Measurements from ENCODE around the gene YAP1.

GRCh38 chr11:102256251-102256650, 146.0 kb downstream of the YAP1 start:
- TF ChIP-seq, protein P1, sequence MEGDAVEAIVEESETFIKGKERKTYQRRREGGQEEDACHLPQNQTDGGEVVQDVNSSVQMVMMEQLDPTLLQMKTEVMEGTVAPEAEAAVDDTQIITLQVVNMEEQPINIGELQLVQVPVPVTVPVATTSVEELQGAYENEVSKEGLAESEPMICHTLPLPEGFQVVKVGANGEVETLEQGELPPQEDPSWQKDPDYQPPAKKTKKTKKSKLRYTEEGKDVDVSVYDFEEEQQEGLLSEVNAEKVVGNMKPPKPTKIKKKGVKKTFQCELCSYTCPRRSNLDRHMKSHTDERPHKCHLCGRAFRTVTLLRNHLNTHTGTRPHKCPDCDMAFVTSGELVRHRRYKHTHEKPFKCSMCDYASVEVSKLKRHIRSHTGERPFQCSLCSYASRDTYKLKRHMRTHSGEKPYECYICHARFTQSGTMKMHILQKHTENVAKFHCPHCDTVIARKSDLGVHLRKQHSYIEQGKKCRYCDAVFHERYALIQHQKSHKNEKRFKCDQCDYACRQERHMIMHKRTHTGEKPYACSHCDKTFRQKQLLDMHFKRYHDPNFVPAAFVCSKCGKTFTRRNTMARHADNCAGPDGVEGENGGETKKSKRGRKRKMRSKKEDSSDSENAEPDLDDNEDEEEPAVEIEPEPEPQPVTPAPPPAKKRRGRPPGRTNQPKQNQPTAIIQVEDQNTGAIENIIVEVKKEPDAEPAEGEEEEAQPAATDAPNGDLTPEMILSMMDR (IDR thresholded peaks at IDR 0.05) = no peak
- TF ChIP-seq POLR2A (IDR thresholded peaks at IDR 0.05) = no peak

All from esophagus squamous epithelium (tissue), 4 donors.